Activated T-cell treated with anti-CD3 and anti-CD28 coated beads, Interleukin-2, amount 50 U/mL, for 72 hours (primary cell): ENCODE measurements around the gene SRGAP1. TPM values are rescaled to one million over a fixed set of nuclear protein-coding genes. Genes with fewer than 3 reads are reported as not detected.

Source experiments
- ATAC-seq, 2 donors: fragments of 150-1000 bp; cut with Tn5 transposase; replicated peaks in 1 of 2; 2 replicates each; pipeline ENCODE4 v1.10.0; 2021; ENCODE audit warnings: moderate library complexity in 2 of 2, mild to moderate bottlenecking in 1 of 2
- DNase-seq, 2 donors: peaks; one replicate each; pipeline ENCODE4 v3.0.0; 2021 to 2022; ENCODE audit warnings: mixed read lengths in 1 of 2
- H3K27ac Mint-ChIP-seq: one replicate; pipeline ENCODE4 v1.8.0; 2022; ENCODE audit warnings: mild to moderate bottlenecking, moderate library complexity, mixed read lengths
- H3K27me3 Mint-ChIP-seq: one replicate; pipeline ENCODE4 v1.8.0; 2022; ENCODE audit warnings: low read depth, mixed read lengths
- H3K36me3 Mint-ChIP-seq, 2 donors: one replicate each; pipeline ENCODE4 v1.8.0; 2022; ENCODE audit warnings: mixed read lengths in 2 of 2, mild to moderate bottlenecking in 1 of 2; ENCODE audit not compliant: insufficient read depth in 2 of 2
- H3K4me1 Mint-ChIP-seq: one replicate; pipeline ENCODE4 v1.8.0; 2022; ENCODE audit warnings: low read depth, mixed read lengths
- H3K4me3 Mint-ChIP-seq, 2 donors: one replicate each; pipeline ENCODE4 v1.8.0; 2022; ENCODE audit warnings: mild to moderate bottlenecking in 2 of 2, mixed read lengths in 2 of 2, moderate library complexity in 2 of 2
- H3K9me3 Mint-ChIP-seq, 2 donors: one replicate each; pipeline ENCODE4 v1.8.0; 2022; ENCODE audit warnings: mixed read lengths in 2 of 2
- total RNA-seq, 2 donors: library from RNA; stranded (reverse); gene quantifications; one replicate each; pipeline ENCODE4 v1.2.3, GENCODE V29; 2022

Gene SRGAP1
- total RNA-seq, 2 donors from 2014 or later = 0.02 to 0.19 TPM

- DNase-seq (no peak), ATAC-seq (no peak)
- no peaks in the 10 kb centered on the region for H3K4me1 Mint-ChIP-seq
- peaks cover 24% of the 10 kb centered on the region for H3K27me3 Mint-ChIP-seq
- no peaks in the 10 kb centered on the region for H3K36me3 Mint-ChIP-seq
- H3K9me3 Mint-ChIP-seq = no peaks in the 10 kb centered on the region
- no peak overlapping the region for H3K27ac Mint-ChIP-seq
- H3K4me3 Mint-ChIP-seq = no peak overlapping the region
Observed at GRCh38 chr12:63990828-63991547, 146.5 kb downstream of the SRGAP1 start.

DNA sequence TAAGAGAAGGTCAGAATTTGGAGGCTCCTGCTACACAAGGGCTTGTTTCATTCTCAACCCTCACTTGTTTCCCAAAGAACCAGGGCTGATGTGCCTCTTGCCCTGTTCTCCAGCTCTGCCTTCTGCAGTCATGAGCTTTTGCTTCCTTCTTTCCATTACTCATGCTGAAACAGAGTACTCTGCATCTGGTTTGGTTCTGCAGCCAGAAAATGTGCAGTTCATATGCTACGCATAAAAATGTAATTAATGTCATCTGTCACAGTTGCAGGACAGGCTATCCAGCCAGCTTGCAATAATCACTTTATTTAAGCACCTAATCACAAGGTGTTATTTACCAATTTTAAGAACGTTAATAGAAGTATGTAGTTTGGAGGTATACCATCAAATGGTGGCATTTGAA is 150.2 kb downstream of the SRGAP1 start:
- H3K4me3 Mint-ChIP-seq = no peak overlapping the region
- no peaks in the 10 kb centered on the region for H3K36me3 Mint-ChIP-seq
- DNase-seq (no peak), ATAC-seq (no peak)
- no peak overlapping the region for H3K27ac Mint-ChIP-seq
- H3K27me3 Mint-ChIP-seq = peaks cover 34% of the 10 kb centered on the region
- no peaks in the 10 kb centered on the region for H3K4me1 Mint-ChIP-seq
- H3K9me3 Mint-ChIP-seq = peaks cover 0 to 4% of the 10 kb centered on the region in 2 donors

DNA sequence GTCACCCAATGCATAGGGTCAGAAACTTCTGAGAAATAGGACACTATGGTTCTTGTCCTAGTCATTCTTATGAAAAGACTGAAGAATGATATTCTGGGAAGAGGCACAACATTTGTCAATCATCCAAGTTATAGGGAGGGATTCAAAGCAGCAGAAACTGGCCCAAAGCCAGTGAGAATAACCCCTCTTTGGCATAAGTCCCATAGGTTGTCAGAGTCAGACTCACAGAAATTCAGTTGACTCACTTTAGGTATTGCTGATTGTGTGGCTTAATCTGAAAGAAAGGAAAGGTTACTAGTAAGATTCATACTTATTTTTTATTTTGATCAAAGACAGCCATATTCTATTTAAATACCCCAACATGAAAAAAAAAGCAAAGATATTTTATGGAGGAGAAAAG is 151.0 kb downstream of the SRGAP1 start:
- Mint-ChIP-seq H3K36me3 (no peaks in the 10 kb centered on the region), H3K27me3 (peaks cover 38% of the 10 kb centered on the region), H3K4me3 (no peak overlapping the region), H3K9me3 (peaks cover 3 to 4% of the 10 kb centered on the region in 2 donors), H3K27ac (no peak overlapping the region), H3K4me1 (no peaks in the 10 kb centered on the region)
- no peak for DNase-seq
- no peak for ATAC-seq

GRCh38 chr12:63996556-63996955 is 152.1 kb downstream of the SRGAP1 start:
- Mint-ChIP-seq H3K36me3 (no peaks in the 10 kb centered on the region), H3K4me1 (no peaks in the 10 kb centered on the region), H3K9me3 (peaks cover 3 to 4% of the 10 kb centered on the region in 2 donors), H3K27ac (no peak overlapping the region), H3K4me3 (no peak overlapping the region), H3K27me3 (peaks cover 31% of the 10 kb centered on the region)
- DNase-seq = no peak
- ATAC-seq = no peak

DNA sequence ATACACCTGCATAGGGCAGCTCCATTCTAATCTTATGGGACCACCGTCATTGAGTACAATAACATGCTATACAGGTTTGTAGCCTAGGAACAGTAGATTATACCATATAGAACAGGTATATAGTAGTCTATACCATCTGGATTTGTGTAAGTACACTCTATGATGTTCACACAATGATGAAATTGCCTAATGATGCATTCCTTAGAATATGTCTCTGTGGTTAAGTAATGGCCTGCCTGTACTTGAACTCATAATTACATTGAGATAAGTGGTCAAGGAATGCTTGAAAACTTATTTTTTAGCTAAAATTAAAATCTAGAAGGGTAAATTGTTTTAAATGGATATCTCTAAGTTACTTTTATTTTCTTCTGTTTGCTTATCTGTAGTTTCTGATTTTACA is 152.7 kb downstream of the SRGAP1 start:
- ATAC-seq (no peak), DNase-seq (no peak)
- Mint-ChIP-seq H3K9me3 (peaks cover 3 to 4% of the 10 kb centered on the region in 2 donors), H3K4me1 (no peaks in the 10 kb centered on the region), H3K27me3 (peaks cover 25% of the 10 kb centered on the region), H3K36me3 (no peaks in the 10 kb centered on the region), H3K4me3 (no peak overlapping the region), H3K27ac (no peak overlapping the region)

- Mint-ChIP-seq H3K4me3 (no peak overlapping the region), H3K4me1 (no peaks in the 10 kb centered on the region), H3K27me3 (peaks cover 13% of the 10 kb centered on the region), H3K27ac (no peak overlapping the region), H3K36me3 (peaks cover 0 to 1% of the 10 kb centered on the region in 2 donors), H3K9me3 (peaks cover 3 to 6% of the 10 kb centered on the region in 2 donors)
- ATAC-seq (no peak), DNase-seq (no peak)
Observed at GRCh38 chr12:63998584-63998983, 154.1 kb downstream of the SRGAP1 start.

DNA sequence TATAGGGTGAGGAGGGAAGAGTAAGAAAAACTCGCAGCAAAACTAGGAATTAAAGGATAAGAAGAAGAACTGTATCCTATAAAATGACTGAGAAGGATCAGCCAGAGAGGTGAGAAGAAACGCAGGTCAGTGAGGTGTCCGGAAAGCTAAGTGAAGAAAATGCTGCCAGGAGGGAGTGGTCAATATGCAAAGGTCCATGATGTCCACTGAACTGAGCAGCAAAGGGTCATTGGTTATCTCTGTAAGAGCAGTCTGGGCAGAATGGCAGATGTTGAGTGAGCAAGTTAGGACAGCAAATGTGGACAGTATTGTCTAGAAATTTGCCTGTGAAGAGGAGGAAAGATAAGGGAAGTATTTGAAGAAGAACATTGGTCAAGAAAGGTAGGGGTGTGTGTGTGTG is 155.4 kb downstream of the SRGAP1 start:
- ATAC-seq (no peak), DNase-seq (no peak)
- Mint-ChIP-seq H3K9me3 (peaks cover 3 to 6% of the 10 kb centered on the region in 2 donors), H3K27ac (no peak overlapping the region), H3K4me3 (no peak overlapping the region), H3K27me3 (peaks cover 13% of the 10 kb centered on the region), H3K36me3 (peaks cover 0 to 1% of the 10 kb centered on the region in 2 donors), H3K4me1 (no peaks in the 10 kb centered on the region)

DNA sequence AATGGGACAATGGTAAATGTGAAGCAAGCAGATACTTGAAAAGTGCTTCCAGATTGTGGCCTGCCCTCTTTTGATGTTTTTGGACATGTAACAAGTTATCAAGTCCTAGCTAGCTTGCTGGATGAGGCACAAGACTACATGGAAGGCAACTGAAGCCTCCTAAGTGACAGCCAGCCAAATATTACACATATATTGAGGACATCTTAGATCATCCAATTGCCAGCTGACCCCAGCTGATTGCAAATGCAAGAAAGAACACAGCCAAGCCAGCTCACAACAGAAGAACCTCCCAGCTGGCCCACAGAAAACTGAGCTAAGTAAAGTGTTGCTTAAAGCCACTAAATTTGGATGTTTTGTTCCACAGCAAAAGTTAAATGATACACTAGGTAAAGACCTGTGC is 156.9 kb downstream of the SRGAP1 start:
- Mint-ChIP-seq H3K9me3 (peaks cover 3 to 6% of the 10 kb centered on the region in 2 donors), H3K4me3 (no peak overlapping the region), H3K27ac (no peak overlapping the region), H3K4me1 (no peaks in the 10 kb centered on the region), H3K27me3 (peaks cover 13% of the 10 kb centered on the region), H3K36me3 (peaks cover 0 to 1% of the 10 kb centered on the region in 2 donors)
- no peak for DNase-seq
- no peak for ATAC-seq

DNA sequence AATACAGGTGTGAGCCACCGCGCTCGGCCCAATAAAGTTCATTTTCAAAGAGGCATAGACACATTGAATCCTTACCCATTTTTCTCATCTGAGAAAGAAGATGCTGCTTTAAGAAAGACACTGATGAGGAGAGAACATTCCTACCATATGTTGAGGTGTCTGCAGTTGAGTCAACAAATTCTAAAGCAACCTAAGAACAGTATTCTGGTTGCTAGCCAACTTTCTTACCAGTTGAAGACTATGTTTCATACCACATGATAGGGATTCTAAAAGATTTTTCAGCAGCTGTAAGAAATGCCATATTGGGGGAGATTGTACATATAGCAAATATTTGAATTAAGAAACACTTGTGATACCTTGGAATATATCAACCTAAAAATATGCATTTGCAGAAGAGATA is 160.1 kb downstream of the SRGAP1 start:
- no peaks in the 10 kb centered on the region for H3K4me1 Mint-ChIP-seq
- H3K9me3 Mint-ChIP-seq = peaks cover 2 to 3% of the 10 kb centered on the region in 2 donors
- H3K4me3 Mint-ChIP-seq = no peak overlapping the region

GRCh38 chr12:64006211-64006825 is 161.8 kb downstream of the SRGAP1 start:
- Mint-ChIP-seq H3K27ac (no peak overlapping the region), H3K9me3 (peaks cover 0 to 2% of the 10 kb centered on the region in 2 donors), H3K27me3 (no peaks in the 10 kb centered on the region), H3K36me3 (peaks cover 0 to 1% of the 10 kb centered on the region in 2 donors), H3K4me3 (no peak overlapping the region), H3K4me1 (no peaks in the 10 kb centered on the region)
- no peak for ATAC-seq
- DNase-seq = no peak

More for the DNA sequence above, 160.1 kb downstream of the SRGAP1 start:
- ATAC-seq (no peak), DNase-seq (no peak)
- Mint-ChIP-seq H3K27ac (no peak overlapping the region), H3K27me3 (peaks cover 4% of the 10 kb centered on the region), H3K36me3 (peaks cover 0 to 1% of the 10 kb centered on the region in 2 donors)

GRCh38 chr12:64007853-64008252 is 163.4 kb downstream of the SRGAP1 start:
- H3K27ac Mint-ChIP-seq = no peak overlapping the region
- no peaks in the 10 kb centered on the region for H3K27me3 Mint-ChIP-seq
- H3K4me3 Mint-ChIP-seq = no peak overlapping the region
- H3K36me3 Mint-ChIP-seq = no peaks in the 10 kb centered on the region
- ATAC-seq (no peak), DNase-seq (no peak)
- no peaks in the 10 kb centered on the region for H3K9me3 Mint-ChIP-seq
- H3K4me1 Mint-ChIP-seq = no peaks in the 10 kb centered on the region

GRCh38 chr12:64008596-64008995 is 164.1 kb downstream of the SRGAP1 start:
- H3K9me3 Mint-ChIP-seq = no peaks in the 10 kb centered on the region
- ATAC-seq (no peak), DNase-seq (no peak)
- no peaks in the 10 kb centered on the region for H3K36me3 Mint-ChIP-seq
- H3K27me3 Mint-ChIP-seq = no peaks in the 10 kb centered on the region
- H3K4me3 Mint-ChIP-seq = no peak overlapping the region
- H3K27ac Mint-ChIP-seq = no peak overlapping the region
- no peaks in the 10 kb centered on the region for H3K4me1 Mint-ChIP-seq

DNA sequence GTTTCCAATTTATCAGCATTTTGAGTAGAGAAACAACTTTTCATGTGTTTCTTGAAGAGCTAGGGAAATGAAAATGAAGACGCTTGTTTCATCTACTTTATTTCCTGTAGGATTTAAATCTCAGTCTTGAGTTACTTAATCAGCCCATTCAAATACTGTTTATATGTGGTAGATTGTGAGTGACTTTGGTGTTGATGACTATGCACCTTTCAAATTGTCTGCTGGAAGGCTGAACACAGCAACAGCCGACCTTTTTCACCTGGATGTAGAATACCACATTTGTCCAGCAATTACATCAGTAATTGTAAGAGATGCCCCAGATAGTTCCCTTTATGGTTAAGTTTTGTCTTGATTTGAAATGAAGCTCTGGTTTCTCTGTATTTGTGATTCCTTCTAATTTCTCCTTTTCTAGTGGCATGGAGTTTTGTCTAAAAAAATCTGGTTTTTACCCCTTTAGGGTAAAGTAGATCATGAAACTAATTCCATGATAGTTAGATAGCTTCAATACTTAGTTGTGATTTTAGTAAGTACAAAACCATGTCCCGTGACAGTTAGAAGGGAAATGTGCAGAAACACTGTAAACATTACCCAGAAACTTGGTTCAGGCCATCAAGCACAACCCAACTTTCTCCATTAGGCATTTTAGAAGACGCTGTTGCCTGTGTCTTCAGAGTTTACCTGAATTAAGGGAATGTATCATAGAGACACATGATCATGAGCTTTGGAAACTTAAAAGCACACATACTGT is 165.0 kb downstream of the SRGAP1 start:
- Mint-ChIP-seq H3K4me1 (no peaks in the 10 kb centered on the region), H3K9me3 (no peaks in the 10 kb centered on the region), H3K36me3 (no peaks in the 10 kb centered on the region), H3K27me3 (no peaks in the 10 kb centered on the region), H3K4me3 (no peak overlapping the region), H3K27ac (no peak overlapping the region)
- DNase-seq = no peak
- no peak for ATAC-seq
